Fibroblast of the aortic adventitia (primary cell): ENCODE measurements around the gene PIK3CB. TPM values are rescaled to one million over a fixed set of nuclear protein-coding genes. Genes with fewer than 3 reads are reported as not detected.

Experiments
- DNase-seq: peaks from one replicate; pipeline ENCODE4 v3.0.0-alpha.2; 2010; ENCODE audit warnings: low read depth
- H3K4me3 ChIP-seq: 2 replicates; pipeline ENCODE4 v1.5.1; 2011; ENCODE audit warnings: low read depth, mild to moderate bottlenecking, control low read depth, low read length, moderate library complexity
- total RNA-seq: library from RNA; depleted of rRNA; stranded (reverse); fragments of >200 nt; gene quantifications from 2 replicates; pipeline ENCODE4 v1.2.3, GENCODE V29; 2012; ENCODE audit warnings: low replicate concordance
- TF ChIP-seq, protein P1 (sequence below): IDR thresholded peaks from 2 replicates; pipeline ENCODE4 v1.5.1; 2011; ENCODE audit warnings: mild to moderate bottlenecking, low read length, control low read depth, inconsistent platforms; ENCODE audit not compliant: insufficient read depth

The PIK3CB gene
- total RNA-seq, 1 donor, result 9.9 TPM

DNA sequence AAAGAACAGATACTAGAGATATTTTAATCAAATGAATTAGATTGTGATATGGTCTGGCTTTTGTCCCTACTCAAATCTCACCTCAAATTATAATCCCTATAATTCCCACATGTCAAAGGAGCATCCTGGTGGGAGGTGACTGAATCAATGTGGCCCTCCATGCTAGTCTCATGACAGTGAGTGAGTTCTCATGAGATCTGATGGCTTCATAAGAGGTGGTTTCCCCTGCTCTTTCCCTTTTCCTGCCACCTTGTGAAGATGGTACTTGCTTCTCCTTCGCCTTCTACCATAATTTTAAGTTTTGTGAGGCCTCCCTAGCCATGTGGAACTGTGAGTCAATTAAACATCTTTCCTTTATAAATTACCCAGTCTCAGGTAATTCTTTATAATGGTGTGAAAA is 143.4 kb downstream of the PIK3CB start:
- no peak for DNase-seq
- H3K4me3 ChIP-seq, result no peak overlapping the region
- TF ChIP-seq, protein P1, sequence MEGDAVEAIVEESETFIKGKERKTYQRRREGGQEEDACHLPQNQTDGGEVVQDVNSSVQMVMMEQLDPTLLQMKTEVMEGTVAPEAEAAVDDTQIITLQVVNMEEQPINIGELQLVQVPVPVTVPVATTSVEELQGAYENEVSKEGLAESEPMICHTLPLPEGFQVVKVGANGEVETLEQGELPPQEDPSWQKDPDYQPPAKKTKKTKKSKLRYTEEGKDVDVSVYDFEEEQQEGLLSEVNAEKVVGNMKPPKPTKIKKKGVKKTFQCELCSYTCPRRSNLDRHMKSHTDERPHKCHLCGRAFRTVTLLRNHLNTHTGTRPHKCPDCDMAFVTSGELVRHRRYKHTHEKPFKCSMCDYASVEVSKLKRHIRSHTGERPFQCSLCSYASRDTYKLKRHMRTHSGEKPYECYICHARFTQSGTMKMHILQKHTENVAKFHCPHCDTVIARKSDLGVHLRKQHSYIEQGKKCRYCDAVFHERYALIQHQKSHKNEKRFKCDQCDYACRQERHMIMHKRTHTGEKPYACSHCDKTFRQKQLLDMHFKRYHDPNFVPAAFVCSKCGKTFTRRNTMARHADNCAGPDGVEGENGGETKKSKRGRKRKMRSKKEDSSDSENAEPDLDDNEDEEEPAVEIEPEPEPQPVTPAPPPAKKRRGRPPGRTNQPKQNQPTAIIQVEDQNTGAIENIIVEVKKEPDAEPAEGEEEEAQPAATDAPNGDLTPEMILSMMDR, result no peak

DNA sequence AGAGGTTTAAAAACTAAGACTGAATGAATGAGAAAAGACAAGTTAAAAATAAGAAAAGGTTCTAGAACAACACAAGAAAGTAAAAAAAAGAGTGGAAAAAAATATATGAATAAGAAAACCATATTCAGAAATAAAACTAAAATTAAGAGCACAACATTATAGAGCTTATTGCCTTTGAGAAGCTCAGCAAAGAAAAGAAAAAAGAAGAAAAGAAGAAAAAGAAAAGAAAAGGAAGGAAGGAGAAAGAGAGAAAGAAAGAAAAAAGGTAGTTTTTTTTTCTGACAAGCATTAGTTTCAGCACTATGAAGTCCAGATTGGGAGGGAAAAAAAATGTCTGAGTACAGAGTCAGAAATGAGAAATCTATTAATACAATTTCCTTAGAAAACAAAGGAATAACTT is 144.7 kb downstream of the PIK3CB start:
- TF ChIP-seq, protein P1, result no peak
- DNase-seq, result no peak
- no peak overlapping the region for H3K4me3 ChIP-seq

DNA sequence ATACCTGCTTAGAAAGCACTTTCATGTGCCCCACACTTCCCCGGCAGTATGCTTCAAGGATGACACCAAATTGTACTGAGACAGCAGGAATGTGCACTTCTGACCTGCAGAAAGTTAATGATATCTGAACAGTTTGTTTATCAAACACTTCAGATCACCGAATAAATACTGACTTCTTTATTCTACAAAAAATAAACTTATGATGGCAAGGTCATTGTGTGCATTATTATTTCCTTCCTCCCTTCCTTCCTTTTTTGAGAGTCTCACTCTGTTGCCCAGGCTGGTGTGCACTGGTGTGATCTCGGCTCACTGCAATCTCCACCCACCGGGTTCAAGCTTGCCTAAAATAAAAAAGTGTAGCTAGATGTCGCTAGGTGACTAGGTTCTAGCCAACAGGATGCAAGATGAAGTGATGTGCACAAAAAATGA is 145.8 kb downstream of the PIK3CB start:
- H3K4me3 ChIP-seq, result no peak overlapping the region
- TF ChIP-seq, protein P1, result no peak
- no peak for DNase-seq

DNA sequence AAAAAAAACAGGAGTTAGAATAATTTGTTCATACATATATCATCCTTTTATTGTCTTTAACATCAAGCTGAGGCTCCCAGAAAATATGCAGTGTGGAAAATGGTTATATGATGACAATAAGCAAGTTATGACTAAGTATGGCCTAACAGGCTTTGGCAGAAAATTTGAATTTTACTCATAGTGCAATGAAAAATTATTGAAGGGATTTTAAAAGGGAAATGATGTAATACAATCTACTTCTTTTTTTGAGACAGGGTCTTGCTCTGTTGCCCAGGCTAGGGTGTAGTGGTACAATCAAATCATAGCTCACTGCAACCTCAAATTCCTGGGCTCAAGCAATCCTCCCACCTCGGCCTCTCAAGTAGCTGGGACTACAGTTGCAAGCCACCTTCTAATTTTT is 147.5 kb downstream of the PIK3CB start:
- TF ChIP-seq, protein P1, result no peak
- DNase-seq, result peak; percentile 66
- H3K4me3 ChIP-seq, result no peak overlapping the region

DNA sequence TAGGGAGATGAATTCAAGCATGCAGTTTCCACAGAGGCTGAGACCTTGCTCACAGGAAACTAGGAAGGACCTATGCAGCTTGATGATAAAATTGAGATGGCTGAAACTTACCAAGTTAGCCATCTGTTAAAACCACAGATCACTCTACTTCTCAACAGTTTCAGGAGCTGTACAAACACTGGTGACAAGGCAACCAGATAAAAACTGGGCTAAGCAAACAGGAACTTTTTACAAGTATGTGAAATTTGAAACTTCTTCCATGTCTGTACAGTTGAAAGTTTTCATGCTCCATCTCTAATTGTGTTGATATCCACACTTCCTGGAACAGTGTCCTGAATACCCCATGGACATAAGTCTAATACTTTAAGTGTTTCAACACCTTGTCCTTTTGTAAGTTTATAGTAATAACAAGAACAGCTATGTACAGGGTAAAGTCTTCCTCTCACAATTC is 147.9 kb downstream of the PIK3CB start:
- no peak overlapping the region for H3K4me3 ChIP-seq
- TF ChIP-seq, protein P1, result no peak
- peak; percentile 87 for DNase-seq

DNA sequence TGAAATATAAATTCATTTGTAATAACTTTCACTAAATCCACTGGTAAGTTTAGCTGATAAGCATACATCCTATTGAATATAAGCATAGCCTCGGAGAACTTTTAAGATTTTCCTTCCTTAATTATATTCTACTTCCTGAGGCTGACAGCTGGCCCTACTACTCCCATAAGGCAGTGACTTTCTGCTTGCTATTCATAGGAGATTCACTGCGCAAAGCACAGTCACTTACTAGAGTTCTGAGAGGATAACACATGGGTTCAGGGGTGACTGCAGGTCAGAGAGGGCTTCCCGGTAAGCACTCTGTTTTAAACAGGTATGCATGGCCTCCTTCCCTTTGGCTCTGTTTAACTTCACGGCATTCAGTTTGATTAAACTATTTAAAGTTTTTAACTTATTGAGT is 150.3 kb downstream of the PIK3CB start:
- no peak for DNase-seq
- TF ChIP-seq, protein P1, result no peak
- H3K4me3 ChIP-seq, result no peak overlapping the region

DNA sequence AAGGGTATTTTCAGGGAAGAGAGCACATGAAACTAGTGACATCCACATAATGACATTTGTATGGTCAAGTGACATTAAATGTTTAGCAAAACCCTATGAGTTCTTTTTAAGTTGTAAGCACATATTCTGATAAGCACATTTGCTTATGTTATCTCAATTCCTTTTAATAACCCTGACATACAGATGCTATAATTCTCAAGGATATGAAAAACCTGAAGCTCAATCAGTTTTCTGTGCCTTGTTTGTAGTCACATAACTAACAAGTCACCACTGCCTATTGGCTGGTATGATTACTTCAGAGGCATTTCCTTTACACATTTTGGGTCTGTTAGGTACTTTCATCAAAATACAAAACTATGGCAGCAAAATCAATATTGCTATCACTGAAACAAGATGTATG is 152.1 kb downstream of the PIK3CB start:
- TF ChIP-seq, protein P1, result no peak
- no peak for DNase-seq
- H3K4me3 ChIP-seq, result no peak overlapping the region
